GM12801 (cell line): ENCODE measurements around the gene SLC12A7.

Experiments
- CTCF ChIP-seq: IDR thresholded peaks from one replicate; pipeline ENCODE4 v1.5.1; 2011; ENCODE audit warnings: control low read depth; ENCODE audit not compliant: insufficient read length; ENCODE audit errors: extremely low read depth

Gene SLC12A7

GRCh38 chr5:1035421-1036405 is 76.2 kb downstream of the SLC12A7 start:
- TF ChIP-seq CTCF: no peak

GRCh38 chr5:1034986-1035385 is 76.9 kb downstream of the SLC12A7 start:
- no peak for TF ChIP-seq CTCF

- no peak for TF ChIP-seq CTCF
Measured at GRCh38 chr5:1034421-1034905, 77.4 kb downstream of the SLC12A7 start.

DNA sequence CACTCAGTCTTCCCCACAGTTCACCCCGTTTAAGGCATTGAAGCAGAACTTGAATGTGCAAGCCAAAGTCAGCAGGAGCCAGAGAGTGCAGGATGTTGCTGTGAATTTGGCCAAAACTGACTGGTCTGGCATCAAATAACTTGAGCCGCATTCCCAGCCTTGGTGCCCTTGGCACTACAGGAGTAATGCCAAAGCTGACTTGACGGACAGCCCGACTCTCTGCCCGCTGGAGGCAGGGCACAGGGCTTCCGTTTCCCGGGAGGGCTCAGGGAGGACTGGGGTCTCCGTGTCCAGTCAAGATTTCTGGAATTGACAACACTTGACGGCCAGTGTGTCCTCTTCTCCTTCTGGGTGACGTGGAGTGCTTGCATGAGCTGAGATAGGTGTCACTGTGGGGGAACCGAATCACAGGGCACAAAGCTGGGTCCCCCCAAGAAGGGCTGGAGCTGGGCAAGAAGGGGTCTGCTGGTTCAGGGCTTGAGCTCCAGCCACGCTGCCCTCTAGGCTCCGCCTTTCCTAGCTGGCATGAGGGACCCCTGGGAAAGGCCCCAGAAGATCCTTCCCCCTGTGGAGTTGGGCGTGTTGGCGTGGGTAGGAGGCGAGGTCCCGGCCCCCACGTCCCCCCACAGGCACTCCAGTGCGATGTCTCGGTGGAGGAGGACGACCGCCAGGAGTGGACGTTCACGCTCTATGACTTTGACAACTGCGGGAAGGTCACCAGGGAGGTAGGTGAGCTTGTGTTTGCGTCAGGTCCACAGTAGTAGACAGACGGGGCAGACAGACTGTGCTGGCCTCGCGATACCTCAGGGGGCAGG is 78.0 kb downstream of the SLC12A7 start:
- TF ChIP-seq CTCF: no peak

GRCh38 chr5:1033178-1033577 is 78.7 kb downstream of the SLC12A7 start:
- no peak for TF ChIP-seq CTCF

GRCh38 chr5:1032551-1033027 is 79.3 kb downstream of the SLC12A7 start:
- TF ChIP-seq CTCF: no peak

DNA sequence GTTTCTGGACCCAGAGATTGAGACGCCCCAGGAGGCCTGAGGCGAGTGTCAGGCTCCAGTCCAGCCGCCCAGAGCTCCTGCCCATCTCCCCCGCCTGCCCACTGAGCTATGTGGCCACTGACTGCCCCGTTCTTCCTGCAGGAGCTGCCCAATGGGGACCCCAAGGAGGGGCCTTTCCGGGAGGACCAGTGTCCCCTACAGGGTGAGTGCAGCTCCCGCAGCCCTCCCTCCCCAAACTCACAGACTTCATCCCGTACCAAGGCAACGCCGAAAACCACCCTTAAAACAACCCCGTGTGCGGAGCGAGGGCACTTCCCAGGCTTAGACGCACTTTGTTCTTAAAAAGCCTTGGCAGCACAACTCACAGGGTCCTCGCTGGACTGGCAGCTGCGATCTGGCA is 79.9 kb downstream of the SLC12A7 start:
- no peak for TF ChIP-seq CTCF
